Liver (tissue), 9 donors: ENCODE measurements around the gene GLRX. TPM values are rescaled to one million over a fixed set of nuclear protein-coding genes. Genes with fewer than 3 reads are reported as not detected.
A peak's percentile ranks its signal among the peaks of the same experiment; 100 is the strongest.

Experiments
- DNase-seq: peaks from one replicate; pipeline ENCODE4 v3.0.0-alpha.2; 2017; ENCODE audit warnings: low spot score
- H3K27ac ChIP-seq, 2 donors: one replicate each; pipeline ENCODE4 v1.7.0; 2013; ENCODE audit warnings: inconsistent platforms in 2 of 2, low read length in 2 of 2, control low read depth in 1 of 2, low read depth in 1 of 2, mild to moderate bottlenecking in 1 of 2
- H3K27me3 ChIP-seq, 4 donors: one replicate each; pipeline versions ENCODE4 v1.6.1 to v1.7.0; 2013; ENCODE audit warnings: low read length in 3 of 4, inconsistent platforms in 1 of 4, mild to moderate bottlenecking in 1 of 4, moderate library complexity in 1 of 4; ENCODE audit not compliant: control insufficient read depth in 4 of 4, insufficient read depth in 4 of 4
- H3K36me3 ChIP-seq, 4 donors: one replicate each; pipeline versions ENCODE4 v1.6.1 to v1.7.0; 2013; ENCODE audit warnings: low read length in 3 of 4, mild to moderate bottlenecking in 3 of 4, low read depth in 1 of 4, moderate library complexity in 1 of 4; ENCODE audit not compliant: control insufficient read depth in 4 of 4, insufficient read depth in 3 of 4
- H3K4me1 ChIP-seq, 4 donors: one replicate each; pipeline versions ENCODE4 v1.6.1 to v1.7.0; 2013; ENCODE audit warnings: low read length in 3 of 4, mild to moderate bottlenecking in 3 of 4, moderate library complexity in 1 of 4; ENCODE audit not compliant: control insufficient read depth in 4 of 4, insufficient read depth in 4 of 4
- H3K4me3 ChIP-seq, 3 donors: one replicate each; pipeline versions ENCODE4 v1.6.1 to v1.7.0; 2013; ENCODE audit warnings: low read length in 3 of 3, control low read depth in 1 of 3, low read depth in 1 of 3, mild to moderate bottlenecking in 1 of 3
- H3K9ac ChIP-seq, 2 donors: one replicate each; pipeline ENCODE4 v1.7.0; 2013; ENCODE audit warnings: low read length in 2 of 2, mild to moderate bottlenecking in 2 of 2, moderate library complexity in 2 of 2, control low read depth in 1 of 2, low read depth in 1 of 2
- H3K9me3 ChIP-seq, 4 donors: one replicate each; pipeline versions ENCODE4 v1.6.1 to v1.7.0; 2013; ENCODE audit warnings: low read length in 3 of 4; ENCODE audit not compliant: control insufficient read depth in 4 of 4
- ATF3 ChIP-seq: IDR thresholded peaks from 2 replicates; pipeline ENCODE4 v1.6.1; 2016; ENCODE audit warnings: antibody characterized with exemption
- EGR1 ChIP-seq, 2 donors: IDR thresholded peaks; 2 replicates each; pipeline ENCODE4 v1.6.1; 2016 to 2018; ENCODE audit warnings: antibody characterized with exemption in 2 of 2, low read depth in 2 of 2
- FOXA1 ChIP-seq: IDR thresholded peaks from 2 replicates; pipeline ENCODE4 v1.6.1; 2016; ENCODE audit warnings: antibody characterized with exemption
- FOXA2 ChIP-seq: IDR thresholded peaks from 2 replicates; pipeline ENCODE4 v1.6.1; 2016; ENCODE audit warnings: antibody characterized with exemption
- GABPA ChIP-seq, 2 donors: IDR thresholded peaks in 1 of 2; conservative IDR thresholded peaks in 1 of 2; 2 replicates each; pipeline ENCODE4 v1.6.1; 2016; ENCODE audit warnings: antibody characterized with exemption in 2 of 2, mild to moderate bottlenecking in 1 of 2, moderate library complexity in 1 of 2
- HNF4A ChIP-seq, 2 donors: conservative IDR thresholded peaks; 2 replicates each; pipeline ENCODE4 v1.6.1; 2016; ENCODE audit warnings: antibody characterized with exemption in 2 of 2, mild to moderate bottlenecking in 2 of 2
- HNF4G ChIP-seq: IDR thresholded peaks from 2 replicates; pipeline ENCODE4 v1.6.1; 2016; ENCODE audit warnings: antibody characterized with exemption
- JUND ChIP-seq, 2 donors: IDR thresholded peaks; 2 replicates each; pipeline ENCODE4 v1.6.1; 2016; ENCODE audit warnings: antibody characterized with exemption in 2 of 2
- MAX ChIP-seq: IDR thresholded peaks from 2 replicates; pipeline ENCODE4 v1.6.1; 2016; ENCODE audit warnings: antibody characterized with exemption
- NR2F2 ChIP-seq: IDR thresholded peaks from 2 replicates; pipeline ENCODE4 v1.6.1; 2016; ENCODE audit warnings: antibody characterized with exemption
- RAD21 ChIP-seq, 2 donors: IDR thresholded peaks; 2 replicates each; pipeline ENCODE4 v1.6.1; 2016; ENCODE audit warnings: antibody characterized with exemption in 2 of 2, mild to moderate bottlenecking in 2 of 2
- REST ChIP-seq: IDR thresholded peaks from 2 replicates; pipeline ENCODE4 v1.6.1; 2016; ENCODE audit warnings: antibody characterized with exemption, mild to moderate bottlenecking
- RXRA ChIP-seq, 2 donors: IDR thresholded peaks; 2 replicates each; pipeline ENCODE4 v1.6.1; 2017 to 2018; ENCODE audit warnings: antibody characterized with exemption in 2 of 2, mild to moderate bottlenecking in 1 of 2
- SP1 ChIP-seq: IDR thresholded peaks from 2 replicates; pipeline ENCODE4 v1.6.1; 2018; ENCODE audit warnings: antibody characterized with exemption, mild to moderate bottlenecking
- TAF1 ChIP-seq: conservative IDR thresholded peaks from 2 replicates; pipeline ENCODE4 v1.6.1; 2016; ENCODE audit warnings: antibody characterized with exemption, mild to moderate bottlenecking
- YY1 ChIP-seq: IDR thresholded peaks from 2 replicates; pipeline ENCODE4 v1.6.1; 2016; ENCODE audit warnings: antibody characterized with exemption, mild to moderate bottlenecking
- WGBS: extraction: QIAGEN DNeasy Blood & Tissue Kit; methylation state at CpG from one replicate; pipeline ENCODE4 v1.1.7; 2013; 5-methylcytosine and 5-hydroxymethylcytosine counted together
- polyA plus RNA-seq, 2 donors: library from polyadenylated mRNA; stranded (reverse) in 1 of 2; unstranded in 1 of 2; fragments of 200-250 nt in 1 of 2; fragments of >200 nt in 1 of 2; fragmentation: Nextera tagmentation in 1 of 2; extraction: Ambion mirVana in 1 of 2; gene quantifications; one replicate each; pipeline versions ENCODE4 v1.2.1 to v1.2.3, GENCODE V29; 2013 to 2015
- total RNA-seq, 2 donors: library from RNA; depleted of rRNA; stranded (reverse); fragments of >200 nt; gene quantifications; one replicate each; pipeline ENCODE4 v1.2.3, GENCODE V29; 2014
- TF ChIP-seq, protein P1 (sequence below): fragments of 150-350 bp; IDR thresholded peaks from 2 replicates; pipeline ENCODE4 v1.5.1; 2017; ENCODE audit warnings: improper control_type of control experiment, low read depth, low read length; ENCODE audit not compliant: missing input control
- TF ChIP-seq, protein P2 (sequence below): IDR thresholded peaks from 2 replicates; pipeline ENCODE4 v1.6.1; 2016; ENCODE audit warnings: antibody characterized with exemption
- donor health status: healthy.
- donor health status: healthy.
- donor health status: healthy.
- donor health status: healthy.
- donor health status: healthy.

The GLRX gene
- total and polyA plus RNA-seq, 4 donors = 48.2 to 187 (median 107) TPM

- no peak for TF ChIP-seq REST
These were observed 41.9 kb upstream of the GLRX start (continued) for GRCh38 chr5:95864456-95864855.

DNA sequence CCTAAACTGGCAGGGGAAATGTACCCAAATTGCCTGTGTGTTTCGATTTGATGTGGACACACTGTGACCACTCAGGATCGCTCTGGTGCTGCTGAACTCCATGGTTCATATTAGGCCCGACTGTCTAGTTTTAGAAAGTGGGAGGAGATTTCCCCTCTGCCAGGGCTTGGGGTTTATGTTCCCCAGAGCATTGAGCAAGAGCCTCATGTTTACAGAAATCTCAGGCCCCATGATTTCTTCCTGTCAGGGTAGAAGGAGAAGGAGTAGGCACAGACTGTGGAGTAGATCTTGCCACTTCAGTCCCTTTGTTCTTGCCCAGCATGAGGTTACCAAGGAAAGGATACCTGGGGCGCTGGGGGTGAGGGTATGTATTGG is 40.8 kb upstream of the GLRX start:
- TF ChIP-seq HNF4A (conservative IDR thresholded peaks at IDR 0.05) = peak; percentile 53 to 63
- no peak for TF ChIP-seq TAF1
- no peak for TF ChIP-seq GABPA (IDR thresholded peaks at IDR 0.05 in 1 of 2, conservative IDR thresholded peaks at IDR 0.05 in 1 of 2)
- no peak for TF ChIP-seq ATF3
- TF ChIP-seq NR2F2 = no peak
- peak; percentile 5 for TF ChIP-seq HNF4G
- TF ChIP-seq SP1 = peak; percentile 76
- peak; percentile 95 for TF ChIP-seq YY1
- peak; percentile 89 for TF ChIP-seq FOXA2
- peak in 1 of 2 donors; percentile 21 for TF ChIP-seq EGR1 (IDR thresholded peaks at IDR 0.05; ENCODE audit: low read depth in 2 of 2)
- TF ChIP-seq RXRA (IDR thresholded peaks at IDR 0.05) = peak; percentile 75
- TF ChIP-seq REST = peak; percentile 59
- TF ChIP-seq, protein P1, sequence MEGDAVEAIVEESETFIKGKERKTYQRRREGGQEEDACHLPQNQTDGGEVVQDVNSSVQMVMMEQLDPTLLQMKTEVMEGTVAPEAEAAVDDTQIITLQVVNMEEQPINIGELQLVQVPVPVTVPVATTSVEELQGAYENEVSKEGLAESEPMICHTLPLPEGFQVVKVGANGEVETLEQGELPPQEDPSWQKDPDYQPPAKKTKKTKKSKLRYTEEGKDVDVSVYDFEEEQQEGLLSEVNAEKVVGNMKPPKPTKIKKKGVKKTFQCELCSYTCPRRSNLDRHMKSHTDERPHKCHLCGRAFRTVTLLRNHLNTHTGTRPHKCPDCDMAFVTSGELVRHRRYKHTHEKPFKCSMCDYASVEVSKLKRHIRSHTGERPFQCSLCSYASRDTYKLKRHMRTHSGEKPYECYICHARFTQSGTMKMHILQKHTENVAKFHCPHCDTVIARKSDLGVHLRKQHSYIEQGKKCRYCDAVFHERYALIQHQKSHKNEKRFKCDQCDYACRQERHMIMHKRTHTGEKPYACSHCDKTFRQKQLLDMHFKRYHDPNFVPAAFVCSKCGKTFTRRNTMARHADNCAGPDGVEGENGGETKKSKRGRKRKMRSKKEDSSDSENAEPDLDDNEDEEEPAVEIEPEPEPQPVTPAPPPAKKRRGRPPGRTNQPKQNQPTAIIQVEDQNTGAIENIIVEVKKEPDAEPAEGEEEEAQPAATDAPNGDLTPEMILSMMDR = no peak
- TF ChIP-seq, protein P2, sequence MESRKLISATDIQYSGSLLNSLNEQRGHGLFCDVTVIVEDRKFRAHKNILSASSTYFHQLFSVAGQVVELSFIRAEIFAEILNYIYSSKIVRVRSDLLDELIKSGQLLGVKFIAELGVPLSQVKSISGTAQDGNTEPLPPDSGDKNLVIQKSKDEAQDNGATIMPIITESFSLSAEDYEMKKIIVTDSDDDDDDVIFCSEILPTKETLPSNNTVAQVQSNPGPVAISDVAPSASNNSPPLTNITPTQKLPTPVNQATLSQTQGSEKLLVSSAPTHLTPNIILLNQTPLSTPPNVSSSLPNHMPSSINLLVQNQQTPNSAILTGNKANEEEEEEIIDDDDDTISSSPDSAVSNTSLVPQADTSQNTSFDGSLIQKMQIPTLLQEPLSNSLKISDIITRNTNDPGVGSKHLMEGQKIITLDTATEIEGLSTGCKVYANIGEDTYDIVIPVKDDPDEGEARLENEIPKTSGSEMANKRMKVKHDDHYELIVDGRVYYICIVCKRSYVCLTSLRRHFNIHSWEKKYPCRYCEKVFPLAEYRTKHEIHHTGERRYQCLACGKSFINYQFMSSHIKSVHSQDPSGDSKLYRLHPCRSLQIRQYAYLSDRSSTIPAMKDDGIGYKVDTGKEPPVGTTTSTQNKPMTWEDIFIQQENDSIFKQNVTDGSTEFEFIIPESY = peak; percentile 39
- peak in 1 of 2 donors; percentile 58 for TF ChIP-seq JUND (IDR thresholded peaks at IDR 0.05)
- TF ChIP-seq FOXA1 = peak; percentile 68
- TF ChIP-seq MAX = peak; percentile 54
- TF ChIP-seq RAD21 (IDR thresholded peaks at IDR 0.05) = peak; percentile 46 to 66
- no peak overlapping the region for H3K4me3 ChIP-seq
- no peaks in the 10 kb centered on the region for H3K36me3 ChIP-seq
- peak overlapping the region; percentile 91 to 97 for H3K27ac ChIP-seq
- H3K27me3 ChIP-seq = no peaks in the 10 kb centered on the region
- peak overlapping the region in 1 of 2 donors; percentile 20 for H3K9ac ChIP-seq
- DNase-seq = no peak
- 51% methylated on average over 4 of the region's 4 CpGs for WGBS
- H3K9me3 ChIP-seq = no peaks in the 10 kb centered on the region
- H3K4me1 ChIP-seq = peaks cover 7 to 31% (median 11%) of the 10 kb centered on the region in 4 donors
